Fibroblast of mammary gland (primary cell): ENCODE measurements around the gene RALBP1.

Source experiments
- DNase-seq: peaks from one replicate; pipeline ENCODE4 v3.0.0-alpha.2; 2010; ENCODE audit warnings: low read depth
- H3K4me3 ChIP-seq: 2 replicates; pipeline ENCODE4 v1.5.1; 2011; ENCODE audit warnings: low read depth, mild to moderate bottlenecking, low read length, moderate library complexity; ENCODE audit not compliant: control insufficient read depth
- TF ChIP-seq, protein P1 (sequence below): conservative IDR thresholded peaks from 2 replicates; pipeline ENCODE4 v1.5.1; 2011; ENCODE audit warnings: low read depth, low read length, inconsistent platforms; ENCODE audit not compliant: control insufficient read depth, insufficient read depth

The RALBP1 gene

DNA sequence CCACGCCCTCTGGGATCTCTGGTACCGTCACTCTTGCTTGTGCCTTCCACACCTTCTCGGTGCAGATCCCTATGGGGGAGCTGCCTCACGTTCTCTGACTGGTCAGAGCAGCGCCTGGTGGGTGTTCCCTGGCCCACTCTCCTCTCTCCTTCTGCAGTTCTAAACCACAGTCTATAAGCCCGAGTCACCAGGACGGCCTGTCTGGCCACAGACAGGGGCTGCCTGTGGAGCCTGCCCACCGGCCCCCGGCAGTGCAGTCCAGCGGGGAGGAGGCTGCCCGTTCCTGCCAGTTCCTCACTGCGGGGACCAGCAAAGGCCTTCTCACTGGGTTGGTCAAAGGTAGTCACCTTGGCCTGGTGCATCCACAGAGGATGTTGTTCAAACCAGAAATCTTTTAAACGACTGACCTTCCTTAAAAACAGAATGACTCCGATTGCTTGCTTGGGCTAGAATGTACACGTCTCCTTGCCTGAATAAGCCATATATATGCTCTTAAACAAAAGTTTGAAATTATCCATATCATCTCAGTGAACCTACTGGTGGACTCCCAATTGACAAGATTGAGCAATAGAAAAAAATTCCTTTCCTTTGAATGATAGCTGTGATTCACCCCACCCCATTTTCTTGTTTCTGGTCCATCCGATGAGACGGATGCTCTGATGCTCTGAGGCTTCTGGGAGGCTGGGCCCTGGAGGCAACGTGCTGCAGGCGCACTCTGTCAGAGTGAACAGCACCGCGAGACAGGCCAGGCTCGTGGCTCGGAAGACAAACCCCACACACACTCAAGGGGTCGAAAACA is 61.2 kb downstream of the RALBP1 start:
- TF ChIP-seq, protein P1, sequence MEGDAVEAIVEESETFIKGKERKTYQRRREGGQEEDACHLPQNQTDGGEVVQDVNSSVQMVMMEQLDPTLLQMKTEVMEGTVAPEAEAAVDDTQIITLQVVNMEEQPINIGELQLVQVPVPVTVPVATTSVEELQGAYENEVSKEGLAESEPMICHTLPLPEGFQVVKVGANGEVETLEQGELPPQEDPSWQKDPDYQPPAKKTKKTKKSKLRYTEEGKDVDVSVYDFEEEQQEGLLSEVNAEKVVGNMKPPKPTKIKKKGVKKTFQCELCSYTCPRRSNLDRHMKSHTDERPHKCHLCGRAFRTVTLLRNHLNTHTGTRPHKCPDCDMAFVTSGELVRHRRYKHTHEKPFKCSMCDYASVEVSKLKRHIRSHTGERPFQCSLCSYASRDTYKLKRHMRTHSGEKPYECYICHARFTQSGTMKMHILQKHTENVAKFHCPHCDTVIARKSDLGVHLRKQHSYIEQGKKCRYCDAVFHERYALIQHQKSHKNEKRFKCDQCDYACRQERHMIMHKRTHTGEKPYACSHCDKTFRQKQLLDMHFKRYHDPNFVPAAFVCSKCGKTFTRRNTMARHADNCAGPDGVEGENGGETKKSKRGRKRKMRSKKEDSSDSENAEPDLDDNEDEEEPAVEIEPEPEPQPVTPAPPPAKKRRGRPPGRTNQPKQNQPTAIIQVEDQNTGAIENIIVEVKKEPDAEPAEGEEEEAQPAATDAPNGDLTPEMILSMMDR: no peak
- no peak overlapping the region for H3K4me3 ChIP-seq
- peak; percentile 80 for DNase-seq

DNA sequence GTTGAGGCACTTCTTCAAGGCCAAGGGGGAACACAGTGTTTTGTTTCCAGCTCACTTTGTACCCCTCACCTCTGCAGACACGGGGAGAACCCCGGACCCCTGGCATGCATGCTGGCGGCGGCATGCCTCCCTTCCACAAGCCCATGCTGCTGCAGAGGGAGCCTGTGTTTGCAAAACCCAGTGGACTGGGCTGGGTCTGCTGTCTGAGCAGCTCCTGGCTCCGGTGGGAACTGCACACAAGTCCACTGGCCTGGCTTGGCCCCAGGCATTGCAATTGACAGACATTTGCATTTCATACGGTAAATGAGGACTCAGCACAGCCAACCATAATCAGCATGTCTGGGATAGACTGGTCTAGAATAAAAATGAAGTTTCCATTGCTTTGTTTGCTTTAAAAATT is 62.4 kb downstream of the RALBP1 start:
- TF ChIP-seq, protein P1: no peak
- DNase-seq: no peak
- no peak overlapping the region for H3K4me3 ChIP-seq

DNA sequence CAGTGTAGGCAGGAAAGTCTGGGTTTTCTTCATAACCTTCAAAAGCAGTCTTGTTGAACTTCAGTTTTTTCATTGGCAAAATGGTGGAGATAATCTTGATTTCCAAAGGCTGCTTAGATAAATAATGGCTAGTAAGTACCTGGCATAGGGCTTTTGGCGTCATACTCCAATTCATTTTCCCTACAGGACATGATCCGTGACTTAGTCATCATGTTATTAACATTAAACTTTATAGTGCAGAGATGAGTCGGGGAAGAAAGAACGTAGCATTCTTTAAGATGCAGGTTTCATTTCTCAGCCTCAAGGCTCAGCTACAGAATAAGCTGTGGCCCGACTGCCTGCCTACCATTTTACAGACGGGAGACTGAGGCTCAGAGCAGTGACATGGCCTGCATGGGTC is 64.0 kb downstream of the RALBP1 start:
- no peak overlapping the region for H3K4me3 ChIP-seq
- TF ChIP-seq, protein P1: no peak
- peak; percentile 94 for DNase-seq

DNA sequence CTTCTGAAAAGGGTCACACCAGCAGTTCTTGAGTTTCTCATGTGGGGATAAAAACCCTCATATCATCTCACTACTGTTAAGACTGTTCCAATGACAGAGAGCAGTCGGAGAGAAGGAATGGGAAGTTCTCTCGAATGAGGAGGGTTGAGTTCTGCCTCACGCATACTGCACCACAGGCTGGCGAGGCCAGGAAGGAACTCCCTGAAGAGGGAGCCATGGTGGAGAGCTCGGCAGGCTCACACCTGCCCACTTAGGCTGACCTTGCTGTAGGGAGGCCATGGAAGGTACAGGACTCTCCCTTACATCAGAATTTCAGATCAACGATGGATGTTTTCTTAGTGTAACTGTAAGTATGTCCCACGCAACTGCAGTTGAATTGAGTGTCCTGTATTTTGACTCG is 64.6 kb downstream of the RALBP1 start:
- DNase-seq: no peak
- TF ChIP-seq, protein P1: no peak
- no peak overlapping the region for H3K4me3 ChIP-seq

DNA sequence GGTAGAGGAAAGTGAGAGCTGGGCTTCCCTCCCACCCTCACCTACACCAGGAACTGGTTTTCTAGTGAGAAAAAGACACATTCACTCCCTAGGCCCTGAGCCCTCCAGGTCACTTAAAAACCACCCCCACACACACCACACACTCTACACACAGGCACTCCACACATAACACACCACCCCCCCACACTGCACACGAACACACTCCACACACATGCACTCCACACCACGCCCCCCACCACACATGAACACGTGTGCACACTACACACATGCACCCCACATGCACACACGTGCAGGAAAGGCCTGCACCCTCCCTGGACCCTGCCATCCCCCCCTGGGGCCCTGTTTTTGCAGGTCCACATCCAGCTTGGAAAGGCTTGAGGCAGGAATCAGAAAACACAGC is 67.6 kb downstream of the RALBP1 start:
- H3K4me3 ChIP-seq: no peak overlapping the region
- TF ChIP-seq, protein P1: no peak
- DNase-seq: no peak

DNA sequence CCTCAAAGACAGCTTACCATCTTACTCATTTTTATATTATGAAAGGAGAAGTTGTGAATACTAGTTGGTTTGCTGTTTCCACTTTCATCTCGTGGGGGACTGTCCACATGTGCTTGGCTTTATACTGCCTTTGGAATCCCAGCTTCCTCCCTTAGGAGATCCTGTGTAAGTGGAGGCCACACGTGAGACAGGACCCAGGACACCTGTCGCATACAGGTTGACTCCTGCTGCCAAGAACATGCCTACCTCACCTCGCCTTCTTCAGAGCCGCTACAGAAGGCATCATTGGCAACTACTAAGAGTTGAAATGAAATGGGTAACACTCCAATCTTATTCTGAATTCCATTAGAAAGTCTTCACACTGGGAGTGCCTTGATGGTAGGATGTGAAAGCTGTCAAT is 69.7 kb downstream of the RALBP1 start:
- no peak for DNase-seq
- TF ChIP-seq, protein P1: no peak
- H3K4me3 ChIP-seq: no peak overlapping the region

DNA sequence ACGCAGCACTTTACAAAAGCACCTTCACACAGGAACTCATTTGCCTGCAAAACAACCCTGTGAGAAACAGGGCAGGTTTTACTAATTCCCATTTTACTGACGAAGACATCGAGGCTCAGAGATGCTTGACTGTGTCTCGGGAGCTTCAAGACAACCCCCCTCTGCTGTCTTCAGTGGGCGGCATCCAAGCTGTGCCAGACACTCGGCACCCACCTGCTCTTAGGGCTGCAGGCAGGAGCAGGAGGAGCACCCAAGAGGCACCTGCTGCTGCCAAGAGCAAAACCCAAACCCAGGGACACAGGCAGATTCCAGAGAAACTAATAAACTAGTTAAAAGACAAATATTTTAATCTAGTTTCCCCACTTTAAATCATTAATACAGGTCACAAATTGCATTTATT is 71.2 kb downstream of the RALBP1 start:
- TF ChIP-seq, protein P1: no peak
- H3K4me3 ChIP-seq: no peak overlapping the region
- DNase-seq: no peak
